ENCODE measurements around the gene LEMD3.

The LEMD3 gene

GRCh38 chr12:65252515-65252914 is 83.1 kb downstream of the LEMD3 start:
- Histone ChIP-seq H3K9me3 (ENCODE audit: control insufficient read depth, insufficient read depth, low read length) (no peaks in the 10 kb centered on the region), H3K27ac (ENCODE audit: low read length) (no peak overlapping the region), H3K4me3 (ENCODE audit: low read length) (no peak overlapping the region), H3K27me3 (ENCODE audit: control insufficient read depth, insufficient read depth, low read length) (no peaks in the 10 kb centered on the region), H3K4me1 (ENCODE audit: control insufficient read depth, insufficient read depth, low read length) (no peaks in the 10 kb centered on the region), H3K36me3 (ENCODE audit: control insufficient read depth, insufficient read depth, low read length) (no peaks in the 10 kb centered on the region)
- WGBS (ENCODE audit: insufficient coverage, insufficient read length), result no CpG with 5 or more reads among the region's 1 CpG
- DNase-seq (ENCODE audit: low read depth, low spot score), result no peak

DNA sequence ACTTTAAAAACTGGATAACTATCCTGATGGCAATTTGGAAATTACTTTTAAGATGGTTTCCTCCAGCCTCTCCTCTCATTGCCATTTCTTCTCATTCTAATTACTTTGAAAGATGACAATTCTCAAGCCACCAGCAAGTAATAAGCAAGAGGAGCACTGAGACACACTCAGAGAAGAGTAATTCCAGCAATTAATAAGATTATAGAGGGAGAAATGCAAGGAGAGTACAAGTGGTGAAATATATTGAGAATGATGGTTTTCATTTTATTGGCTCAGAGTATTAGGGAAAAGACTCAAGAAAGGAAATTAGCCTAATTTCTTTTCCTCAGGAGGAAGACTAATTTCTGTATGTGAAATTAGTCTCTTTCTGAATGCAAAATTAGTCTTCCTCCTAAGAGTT is 88.6 kb downstream of the LEMD3 start:
- no peak for DNase-seq (ENCODE audit: low read depth, low spot score)
- no peak overlapping the region for H3K27ac ChIP-seq (ENCODE audit: low read length)
- H3K9me3 ChIP-seq (ENCODE audit: control insufficient read depth, insufficient read depth, low read length), result no peaks in the 10 kb centered on the region
- no peaks in the 10 kb centered on the region for H3K4me1 ChIP-seq (ENCODE audit: control insufficient read depth, insufficient read depth, low read length)
- no peaks in the 10 kb centered on the region for H3K27me3 ChIP-seq (ENCODE audit: control insufficient read depth, insufficient read depth, low read length)
- no peak overlapping the region for H3K4me3 ChIP-seq (ENCODE audit: low read length)
- H3K36me3 ChIP-seq (ENCODE audit: control insufficient read depth, insufficient read depth, low read length), result no peaks in the 10 kb centered on the region

GRCh38 chr12:65259501-65259900 is 90.1 kb downstream of the LEMD3 start:
- Histone ChIP-seq H3K27me3 (ENCODE audit: control insufficient read depth, insufficient read depth, low read length) (no peaks in the 10 kb centered on the region), H3K9me3 (ENCODE audit: control insufficient read depth, insufficient read depth, low read length) (no peaks in the 10 kb centered on the region), H3K4me1 (ENCODE audit: control insufficient read depth, insufficient read depth, low read length) (no peaks in the 10 kb centered on the region), H3K36me3 (ENCODE audit: control insufficient read depth, insufficient read depth, low read length) (no peaks in the 10 kb centered on the region), H3K4me3 (ENCODE audit: low read length) (no peak overlapping the region), H3K27ac (ENCODE audit: low read length) (no peak overlapping the region)
- no peak for DNase-seq (ENCODE audit: low read depth, low spot score)

GRCh38 chr12:65263777-65264176 is 94.4 kb downstream of the LEMD3 start:
- no peak for DNase-seq (ENCODE audit: low read depth, low spot score)
- Histone ChIP-seq H3K27me3 (ENCODE audit: control insufficient read depth, insufficient read depth, low read length) (no peaks in the 10 kb centered on the region), H3K4me3 (ENCODE audit: low read length) (no peak overlapping the region), H3K4me1 (ENCODE audit: control insufficient read depth, insufficient read depth, low read length) (no peaks in the 10 kb centered on the region), H3K9me3 (ENCODE audit: control insufficient read depth, insufficient read depth, low read length) (no peaks in the 10 kb centered on the region), H3K27ac (ENCODE audit: low read length) (no peak overlapping the region), H3K36me3 (ENCODE audit: control insufficient read depth, insufficient read depth, low read length) (no peaks in the 10 kb centered on the region)
- no CpG with 5 or more reads among the region's 4 CpGs for WGBS (ENCODE audit: insufficient coverage, insufficient read length)

GRCh38 chr12:65266408-65266807 is 97.0 kb downstream of the LEMD3 start:
- H3K36me3 ChIP-seq (ENCODE audit: control insufficient read depth, insufficient read depth, low read length), result no peaks in the 10 kb centered on the region
- no peaks in the 10 kb centered on the region for H3K27me3 ChIP-seq (ENCODE audit: control insufficient read depth, insufficient read depth, low read length)
- H3K27ac ChIP-seq (ENCODE audit: low read length), result no peak overlapping the region
- no peaks in the 10 kb centered on the region for H3K9me3 ChIP-seq (ENCODE audit: control insufficient read depth, insufficient read depth, low read length)
- WGBS (ENCODE audit: insufficient coverage, insufficient read length), result no CpG with 5 or more reads among the region's 3 CpGs
- H3K4me3 ChIP-seq (ENCODE audit: low read length), result no peak overlapping the region
- no peak for DNase-seq (ENCODE audit: low read depth, low spot score)
- no peaks in the 10 kb centered on the region for H3K4me1 ChIP-seq (ENCODE audit: control insufficient read depth, insufficient read depth, low read length)

GRCh38 chr12:65269603-65270002 is 100.2 kb downstream of the LEMD3 start:
- no peaks in the 10 kb centered on the region for H3K4me1 ChIP-seq (ENCODE audit: control insufficient read depth, insufficient read depth, low read length)
- no peaks in the 10 kb centered on the region for H3K9me3 ChIP-seq (ENCODE audit: control insufficient read depth, insufficient read depth, low read length)
- no peaks in the 10 kb centered on the region for H3K36me3 ChIP-seq (ENCODE audit: control insufficient read depth, insufficient read depth, low read length)
- WGBS (ENCODE audit: insufficient coverage, insufficient read length), result no CpG with 5 or more reads among the region's 1 CpG
- H3K27me3 ChIP-seq (ENCODE audit: control insufficient read depth, insufficient read depth, low read length), result no peaks in the 10 kb centered on the region
- no peak overlapping the region for H3K4me3 ChIP-seq (ENCODE audit: low read length)
- no peak for DNase-seq (ENCODE audit: low read depth, low spot score)
- no peak overlapping the region for H3K27ac ChIP-seq (ENCODE audit: low read length)

DNA sequence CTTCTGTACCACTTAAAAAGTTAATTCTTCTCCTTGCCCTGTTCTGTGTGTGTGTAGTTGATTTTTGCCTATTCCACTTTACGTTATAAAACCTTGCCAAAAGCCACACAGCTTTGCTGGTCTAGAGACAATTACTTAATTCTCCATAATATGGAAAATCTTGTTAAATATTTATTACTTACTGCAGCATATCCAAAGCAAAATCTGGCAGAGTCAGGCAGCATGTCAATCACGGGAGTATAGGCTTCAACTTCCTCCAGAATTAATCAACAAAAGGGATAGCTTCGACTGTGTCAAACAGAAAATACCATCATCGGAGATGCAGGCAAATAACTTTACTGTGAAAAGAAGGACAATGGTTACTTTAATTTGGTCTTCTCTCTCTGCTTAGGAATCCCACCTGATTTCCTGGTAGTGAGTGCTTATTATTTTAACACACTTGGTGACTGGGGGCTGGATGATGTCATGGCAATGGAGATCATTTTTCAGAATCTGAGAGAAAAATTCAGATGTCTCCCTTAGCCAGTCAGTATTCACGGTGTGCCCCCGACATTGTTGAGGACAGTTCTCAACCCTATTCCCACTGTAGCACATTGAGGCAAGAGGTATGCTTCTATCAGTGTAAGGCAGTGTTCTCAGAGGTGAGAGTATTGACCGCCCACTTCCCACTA is 105.4 kb downstream of the LEMD3 start:
- H3K4me3 ChIP-seq (ENCODE audit: low read length), result no peak overlapping the region
- no peak overlapping the region for H3K27ac ChIP-seq (ENCODE audit: low read length)
- no peaks in the 10 kb centered on the region for H3K9me3 ChIP-seq (ENCODE audit: control insufficient read depth, insufficient read depth, low read length)
- H3K4me1 ChIP-seq (ENCODE audit: control insufficient read depth, insufficient read depth, low read length), result peaks cover 3% of the 10 kb centered on the region; the same call in 1 of the 2 replicates
- H3K36me3 ChIP-seq (ENCODE audit: control insufficient read depth, insufficient read depth, low read length), result no peaks in the 10 kb centered on the region
- WGBS (ENCODE audit: insufficient coverage, insufficient read length), result no CpG with 5 or more reads among the region's 7 CpGs
- H3K27me3 ChIP-seq (ENCODE audit: control insufficient read depth, insufficient read depth, low read length), result no peaks in the 10 kb centered on the region
- DNase-seq (ENCODE audit: low read depth, low spot score), result no peak

GRCh38 chr12:65275627-65276026 is 106.2 kb downstream of the LEMD3 start:
- no peaks in the 10 kb centered on the region for H3K27me3 ChIP-seq (ENCODE audit: control insufficient read depth, insufficient read depth, low read length)
- no peaks in the 10 kb centered on the region for H3K9me3 ChIP-seq (ENCODE audit: control insufficient read depth, insufficient read depth, low read length)
- peaks cover 3% of the 10 kb centered on the region; the same call in 1 of the 2 replicates for H3K4me1 ChIP-seq (ENCODE audit: control insufficient read depth, insufficient read depth, low read length)
- no CpG with 5 or more reads among the region's 3 CpGs for WGBS (ENCODE audit: insufficient coverage, insufficient read length)
- DNase-seq (ENCODE audit: low read depth, low spot score), result no peak
- no peaks in the 10 kb centered on the region for H3K36me3 ChIP-seq (ENCODE audit: control insufficient read depth, insufficient read depth, low read length)
- no peak overlapping the region for H3K4me3 ChIP-seq (ENCODE audit: low read length)
- no peak overlapping the region for H3K27ac ChIP-seq (ENCODE audit: low read length)

GRCh38 chr12:65276916-65277530 is 107.6 kb downstream of the LEMD3 start:
- no peak overlapping the region for H3K4me3 ChIP-seq (ENCODE audit: low read length)
- H3K36me3 ChIP-seq (ENCODE audit: control insufficient read depth, insufficient read depth, low read length), result no peaks in the 10 kb centered on the region
- WGBS (ENCODE audit: insufficient coverage, insufficient read length), result no CpG with 5 or more reads among the region's 3 CpGs
- DNase-seq (ENCODE audit: low read depth, low spot score), result no peak
- H3K27ac ChIP-seq (ENCODE audit: low read length), result no peak overlapping the region
- peaks cover 3% of the 10 kb centered on the region; the same call in 1 of the 2 replicates for H3K4me1 ChIP-seq (ENCODE audit: control insufficient read depth, insufficient read depth, low read length)
- no peaks in the 10 kb centered on the region for H3K27me3 ChIP-seq (ENCODE audit: control insufficient read depth, insufficient read depth, low read length)
- H3K9me3 ChIP-seq (ENCODE audit: control insufficient read depth, insufficient read depth, low read length), result no peaks in the 10 kb centered on the region

- no peaks in the 10 kb centered on the region for H3K9me3 ChIP-seq (ENCODE audit: control insufficient read depth, insufficient read depth, low read length)
- no peak overlapping the region for H3K27ac ChIP-seq (ENCODE audit: low read length)
- H3K27me3 ChIP-seq (ENCODE audit: control insufficient read depth, insufficient read depth, low read length), result no peaks in the 10 kb centered on the region
- H3K4me3 ChIP-seq (ENCODE audit: low read length), result peak overlapping the region; percentile 89; the same call in 1 of the 2 replicates
- DNase-seq (ENCODE audit: low read depth, low spot score), result no peak
- H3K36me3 ChIP-seq (ENCODE audit: control insufficient read depth, insufficient read depth, low read length), result no peaks in the 10 kb centered on the region
- no CpG with 5 or more reads among the region's 23 CpGs for WGBS (ENCODE audit: insufficient coverage, insufficient read length)
- peaks cover 3% of the 10 kb centered on the region; the same call in 1 of the 2 replicates for H3K4me1 ChIP-seq (ENCODE audit: control insufficient read depth, insufficient read depth, low read length)
Measured at GRCh38 chr12:65277994-65278575, 108.7 kb downstream of the LEMD3 start.

Measured in iPS DF 6.9 (cell line).